Liver (tissue), 9 donors: ENCODE data around the gene FURIN. TPM values are rescaled to one million over a fixed set of nuclear protein-coding genes. Genes with fewer than 3 reads are reported as not detected.

Source experiments
- DNase-seq: peaks from one replicate; pipeline ENCODE4 v3.0.0-alpha.2; 2017; ENCODE audit warnings: low spot score
- H3K27ac ChIP-seq, 2 donors: one replicate each; pipeline ENCODE4 v1.7.0; 2013; ENCODE audit warnings: inconsistent platforms in 2 of 2, low read length in 2 of 2, control low read depth in 1 of 2, low read depth in 1 of 2, mild to moderate bottlenecking in 1 of 2
- H3K27me3 ChIP-seq, 4 donors: one replicate each; pipeline versions ENCODE4 v1.6.1 to v1.7.0; 2013; ENCODE audit warnings: low read length in 3 of 4, inconsistent platforms in 1 of 4, mild to moderate bottlenecking in 1 of 4, moderate library complexity in 1 of 4; ENCODE audit not compliant: control insufficient read depth in 4 of 4, insufficient read depth in 4 of 4
- H3K36me3 ChIP-seq, 4 donors: one replicate each; pipeline versions ENCODE4 v1.6.1 to v1.7.0; 2013; ENCODE audit warnings: low read length in 3 of 4, mild to moderate bottlenecking in 3 of 4, low read depth in 1 of 4, moderate library complexity in 1 of 4; ENCODE audit not compliant: control insufficient read depth in 4 of 4, insufficient read depth in 3 of 4
- H3K4me1 ChIP-seq, 4 donors: one replicate each; pipeline versions ENCODE4 v1.6.1 to v1.7.0; 2013; ENCODE audit warnings: low read length in 3 of 4, mild to moderate bottlenecking in 3 of 4, moderate library complexity in 1 of 4; ENCODE audit not compliant: control insufficient read depth in 4 of 4, insufficient read depth in 4 of 4
- H3K4me3 ChIP-seq, 3 donors: one replicate each; pipeline versions ENCODE4 v1.6.1 to v1.7.0; 2013; ENCODE audit warnings: low read length in 3 of 3, control low read depth in 1 of 3, low read depth in 1 of 3, mild to moderate bottlenecking in 1 of 3
- H3K9ac ChIP-seq, 2 donors: one replicate each; pipeline ENCODE4 v1.7.0; 2013; ENCODE audit warnings: low read length in 2 of 2, mild to moderate bottlenecking in 2 of 2, moderate library complexity in 2 of 2, control low read depth in 1 of 2, low read depth in 1 of 2
- H3K9me3 ChIP-seq, 4 donors: one replicate each; pipeline versions ENCODE4 v1.6.1 to v1.7.0; 2013; ENCODE audit warnings: low read length in 3 of 4; ENCODE audit not compliant: control insufficient read depth in 4 of 4
- CTCF ChIP-seq: fragments of 150-350 bp; IDR thresholded peaks from 2 replicates; pipeline ENCODE4 v1.5.1; 2017; ENCODE audit warnings: improper control_type of control experiment, low read depth, low read length; ENCODE audit not compliant: missing input control
- FOXA1 ChIP-seq: IDR thresholded peaks from 2 replicates; pipeline ENCODE4 v1.6.1; 2016; ENCODE audit warnings: antibody characterized with exemption
- FOXA2 ChIP-seq: IDR thresholded peaks from 2 replicates; pipeline ENCODE4 v1.6.1; 2016; ENCODE audit warnings: antibody characterized with exemption
- GABPA ChIP-seq, 2 donors: IDR thresholded peaks in 1 of 2; conservative IDR thresholded peaks in 1 of 2; 2 replicates each; pipeline ENCODE4 v1.6.1; 2016; ENCODE audit warnings: antibody characterized with exemption in 2 of 2, mild to moderate bottlenecking in 1 of 2, moderate library complexity in 1 of 2
- HNF4G ChIP-seq: IDR thresholded peaks from 2 replicates; pipeline ENCODE4 v1.6.1; 2016; ENCODE audit warnings: antibody characterized with exemption
- MAX ChIP-seq: IDR thresholded peaks from 2 replicates; pipeline ENCODE4 v1.6.1; 2016; ENCODE audit warnings: antibody characterized with exemption
- NR2F2 ChIP-seq: IDR thresholded peaks from 2 replicates; pipeline ENCODE4 v1.6.1; 2016; ENCODE audit warnings: antibody characterized with exemption
- REST ChIP-seq: IDR thresholded peaks from 2 replicates; pipeline ENCODE4 v1.6.1; 2016; ENCODE audit warnings: antibody characterized with exemption, mild to moderate bottlenecking
- RXRA ChIP-seq, 2 donors: IDR thresholded peaks; 2 replicates each; pipeline ENCODE4 v1.6.1; 2017 to 2018; ENCODE audit warnings: antibody characterized with exemption in 2 of 2, mild to moderate bottlenecking in 1 of 2
- TAF1 ChIP-seq: conservative IDR thresholded peaks from 2 replicates; pipeline ENCODE4 v1.6.1; 2016; ENCODE audit warnings: antibody characterized with exemption, mild to moderate bottlenecking
- YY1 ChIP-seq: IDR thresholded peaks from 2 replicates; pipeline ENCODE4 v1.6.1; 2016; ENCODE audit warnings: antibody characterized with exemption, mild to moderate bottlenecking
- WGBS: extraction: QIAGEN DNeasy Blood & Tissue Kit; methylation state at CpG from one replicate; pipeline ENCODE4 v1.1.7; 2013; 5-methylcytosine and 5-hydroxymethylcytosine counted together
- polyA plus RNA-seq, 2 donors: library from polyadenylated mRNA; stranded (reverse) in 1 of 2; unstranded in 1 of 2; fragments of 200-250 nt in 1 of 2; fragments of >200 nt in 1 of 2; fragmentation: Nextera tagmentation in 1 of 2; extraction: Ambion mirVana in 1 of 2; gene quantifications; one replicate each; pipeline versions ENCODE4 v1.2.1 to v1.2.3, GENCODE V29; 2013 to 2015
- total RNA-seq, 2 donors: library from RNA; depleted of rRNA; stranded (reverse); fragments of >200 nt; gene quantifications; one replicate each; pipeline ENCODE4 v1.2.3, GENCODE V29; 2014
- TF ChIP-seq, protein P1 (sequence below): IDR thresholded peaks from 2 replicates; pipeline ENCODE4 v1.6.1; 2016; ENCODE audit warnings: antibody characterized with exemption
- donor health status: healthy.
- donor health status: healthy.
- donor health status: healthy.
- donor health status: healthy.
- donor health status: healthy.

The FURIN gene
- total and polyA plus RNA-seq, 4 donors = 102 to 258 (median 164) TPM

DNA sequence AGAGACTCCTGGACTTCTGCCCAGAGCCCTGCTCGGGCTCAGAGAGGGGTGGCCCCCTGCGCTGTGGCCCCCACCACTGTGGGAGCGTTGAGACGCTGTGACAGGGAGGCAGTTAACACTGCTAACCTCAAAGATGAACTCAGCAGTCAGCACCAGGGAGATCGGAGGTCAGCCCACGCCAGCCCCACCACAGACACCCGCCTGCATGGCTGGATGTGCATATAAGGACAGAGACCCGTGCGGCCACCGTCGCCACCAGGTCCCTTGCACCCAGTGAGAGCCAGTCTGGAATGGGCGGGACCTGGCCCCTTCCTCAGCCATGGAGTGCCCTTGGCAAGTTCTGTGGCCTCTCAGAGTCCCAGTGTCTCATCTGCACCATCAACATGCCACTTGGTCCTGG, 48.5 kb upstream of the FURIN start:
- DNase-seq = no peak
- Histone ChIP-seq H3K27me3 (no peaks in the 10 kb centered on the region), H3K27ac (no peak overlapping the region), H3K9ac (no peak overlapping the region), H3K4me1 (no peaks in the 10 kb centered on the region), H3K9me3 (no peaks in the 10 kb centered on the region), H3K36me3 (no peaks in the 10 kb centered on the region), H3K4me3 (no peak overlapping the region)
- WGBS = 80% methylated on average over 12 of the region's 12 CpGs
- no peak for TF ChIP-seq NR2F2
- TF ChIP-seq CTCF = no peak
- TF ChIP-seq TAF1 = no peak
- no peak for TF ChIP-seq HNF4G
- no peak for TF ChIP-seq GABPA (IDR thresholded peaks at IDR 0.05 in 1 of 2, conservative IDR thresholded peaks at IDR 0.05 in 1 of 2)
- no peak for TF ChIP-seq RXRA (IDR thresholded peaks at IDR 0.05)
- no peak for TF ChIP-seq MAX
- no peak for TF ChIP-seq REST
- no peak for TF ChIP-seq FOXA2
- TF ChIP-seq YY1 = no peak

DNA sequence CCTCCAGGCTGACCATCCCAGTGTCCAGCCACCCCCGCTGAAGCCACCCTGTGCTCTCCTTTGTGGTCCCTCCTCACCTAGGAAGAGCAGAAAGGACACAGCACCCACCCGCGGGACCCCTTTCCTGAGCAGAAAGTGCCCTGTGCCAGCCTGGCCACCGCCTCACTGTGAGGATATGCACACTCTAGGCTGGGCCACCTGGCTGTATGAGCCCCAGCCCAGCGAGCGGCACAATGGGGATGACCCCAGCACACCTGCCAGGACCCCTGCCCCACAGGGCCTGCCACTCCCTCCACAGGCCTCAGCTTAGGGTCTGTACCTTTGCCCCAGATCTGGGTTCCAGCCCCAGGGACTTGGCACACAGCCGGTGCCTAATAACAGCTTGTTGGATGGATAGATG, 47.9 kb upstream of the FURIN start:
- Histone ChIP-seq H3K4me3 (no peak overlapping the region), H3K36me3 (no peaks in the 10 kb centered on the region), H3K9ac (no peak overlapping the region), H3K9me3 (no peaks in the 10 kb centered on the region), H3K4me1 (no peaks in the 10 kb centered on the region), H3K27me3 (no peaks in the 10 kb centered on the region), H3K27ac (no peak overlapping the region)
- 96% methylated on average over 7 of the region's 7 CpGs for WGBS
- DNase-seq = no peak
- TF ChIP-seq FOXA1 (no peak), MAX (no peak), RXRA (IDR thresholded peaks at IDR 0.05) (no peak)
- TF ChIP-seq, protein P1, sequence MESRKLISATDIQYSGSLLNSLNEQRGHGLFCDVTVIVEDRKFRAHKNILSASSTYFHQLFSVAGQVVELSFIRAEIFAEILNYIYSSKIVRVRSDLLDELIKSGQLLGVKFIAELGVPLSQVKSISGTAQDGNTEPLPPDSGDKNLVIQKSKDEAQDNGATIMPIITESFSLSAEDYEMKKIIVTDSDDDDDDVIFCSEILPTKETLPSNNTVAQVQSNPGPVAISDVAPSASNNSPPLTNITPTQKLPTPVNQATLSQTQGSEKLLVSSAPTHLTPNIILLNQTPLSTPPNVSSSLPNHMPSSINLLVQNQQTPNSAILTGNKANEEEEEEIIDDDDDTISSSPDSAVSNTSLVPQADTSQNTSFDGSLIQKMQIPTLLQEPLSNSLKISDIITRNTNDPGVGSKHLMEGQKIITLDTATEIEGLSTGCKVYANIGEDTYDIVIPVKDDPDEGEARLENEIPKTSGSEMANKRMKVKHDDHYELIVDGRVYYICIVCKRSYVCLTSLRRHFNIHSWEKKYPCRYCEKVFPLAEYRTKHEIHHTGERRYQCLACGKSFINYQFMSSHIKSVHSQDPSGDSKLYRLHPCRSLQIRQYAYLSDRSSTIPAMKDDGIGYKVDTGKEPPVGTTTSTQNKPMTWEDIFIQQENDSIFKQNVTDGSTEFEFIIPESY = no peak
